B cell (primary cell): Measurements from ENCODE around the gene TLR10.

ENCODE experiments used
- CTCF ChIP-seq: fragments of 200-600 bp; IDR thresholded peaks from one replicate; pipeline ENCODE4 v1.8.0; 2022; ENCODE audit warnings: antibody characterized with exemption, mild to moderate bottlenecking
- EZH2 ChIP-seq: IDR thresholded peaks from 2 replicates; pipeline ENCODE4 v1.6.1; 2012; ENCODE audit warnings: borderline replicate concordance, low read depth, mild to moderate bottlenecking, moderate library complexity, low read length; ENCODE audit not compliant: insufficient read depth, poor library complexity, severe bottlenecking

- TF ChIP-seq EZH2, result no peak
- no peak for TF ChIP-seq CTCF
These were observed 5.5 kb upstream of the TLR10 start for GRCh38 chr4:38788317-38788716.
